HG02798 (cell line): ENCODE results near the gene STRBP.
"Not testable (repeated sequence)": the region's sequence is repeated elsewhere in the genome, so short reads cannot be mapped to it uniquely, and the experiment has no call there.

Experiments
- ATAC-seq: cut with Tn5 transposase; IDR thresholded peaks from one replicate; pipeline ENCODE4 v1.9.1; 2021; ENCODE audit warnings: mild to moderate bottlenecking; ENCODE audit not compliant: unreplicated experiment, poor library complexity

The STRBP gene

GRCh38 chr9:123201083-123201482, 67.3 kb downstream of the STRBP start:
- no peak for ATAC-seq

DNA sequence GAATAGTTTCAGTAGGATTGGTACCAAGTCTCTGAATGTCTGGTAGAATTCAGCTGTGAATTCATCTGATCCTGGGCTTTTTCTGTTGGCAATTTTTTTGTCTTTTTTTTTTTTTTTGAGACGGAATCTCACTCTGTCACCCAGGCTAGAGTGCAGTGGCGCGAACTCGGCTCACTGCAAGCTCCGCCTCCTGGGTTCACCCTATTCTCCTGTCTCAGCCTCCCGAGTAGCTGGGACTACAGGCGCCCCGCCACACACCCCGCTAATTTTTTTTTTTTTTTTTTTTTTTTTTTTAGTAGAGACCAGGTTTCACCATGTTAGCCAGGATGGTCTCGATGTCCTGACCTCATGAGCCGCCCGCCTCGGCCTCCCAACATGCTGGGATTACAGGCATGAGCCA, 67.9 kb downstream of the STRBP start:
- ATAC-seq, result not testable (repeated sequence)

DNA sequence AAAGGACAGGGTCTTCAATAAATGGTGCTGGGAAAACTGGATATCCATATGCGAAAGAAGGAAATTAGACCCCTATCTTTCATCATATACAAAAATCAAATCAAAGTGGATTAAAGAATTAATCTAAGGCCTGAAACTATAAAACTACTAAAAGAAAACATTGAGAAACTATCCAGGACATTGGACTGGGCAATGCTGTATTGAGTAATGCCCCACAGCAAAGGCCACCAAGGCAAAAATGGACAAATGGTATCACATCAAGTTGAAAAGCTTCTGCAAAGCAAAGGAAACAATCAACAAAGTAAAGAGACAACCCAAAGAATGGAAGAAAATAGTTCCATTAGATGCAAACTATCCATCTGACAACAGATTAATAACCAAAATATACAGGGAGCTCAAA, 72.3 kb downstream of the STRBP start:
- ATAC-seq, result no peak

GRCh38 chr9:123194023-123194422, 74.4 kb downstream of the STRBP start:
- no peak for ATAC-seq

GRCh38 chr9:123191680-123192079, 76.7 kb downstream of the STRBP start:
- ATAC-seq, result no peak

GRCh38 chr9:123191260-123191659, 77.1 kb downstream of the STRBP start:
- ATAC-seq, result no peak

- ATAC-seq, result no peak
Observed at GRCh38 chr9:123187131-123187530, 81.3 kb downstream of the STRBP start.

- ATAC-seq, result not testable (repeated sequence)
Observed at GRCh38 chr9:123186029-123186428, 82.4 kb downstream of the STRBP start.

- ATAC-seq, result no peak
Observed at GRCh38 chr9:123176949-123177348, 91.4 kb downstream of the STRBP start.

GRCh38 chr9:123175854-123176629, 92.3 kb downstream of the STRBP start:
- ATAC-seq, result no peak

DNA sequence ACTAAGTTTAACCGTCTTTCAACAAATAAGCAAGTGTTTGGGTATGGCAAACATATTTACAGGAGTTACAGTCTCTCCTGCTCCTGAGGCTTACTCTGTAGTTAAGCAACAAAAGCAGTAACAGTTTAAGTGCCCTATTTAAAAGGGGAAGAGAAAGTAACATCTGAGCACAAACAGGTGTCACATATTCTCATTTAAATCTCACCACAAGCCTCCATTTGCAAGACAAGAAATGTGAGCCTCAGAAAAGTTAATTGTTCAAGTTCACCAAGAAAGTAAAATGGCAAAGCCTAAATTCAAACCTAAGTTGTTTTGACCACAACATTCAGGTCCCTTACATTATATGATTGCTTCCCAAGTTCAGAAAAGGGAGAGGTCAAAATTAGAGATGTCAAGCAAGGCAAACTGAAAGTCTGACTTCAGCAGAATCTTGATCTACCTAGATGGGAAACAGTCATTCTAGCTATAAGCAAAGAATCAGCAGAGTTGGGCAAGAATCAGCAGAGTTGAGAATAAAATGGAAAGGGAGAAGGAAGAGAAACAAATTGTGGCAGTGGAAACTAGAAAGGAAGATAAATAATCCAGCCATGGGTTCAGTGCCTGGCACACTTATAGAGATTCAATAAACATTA, 93.4 kb downstream of the STRBP start:
- ATAC-seq, result peak; percentile 94

DNA sequence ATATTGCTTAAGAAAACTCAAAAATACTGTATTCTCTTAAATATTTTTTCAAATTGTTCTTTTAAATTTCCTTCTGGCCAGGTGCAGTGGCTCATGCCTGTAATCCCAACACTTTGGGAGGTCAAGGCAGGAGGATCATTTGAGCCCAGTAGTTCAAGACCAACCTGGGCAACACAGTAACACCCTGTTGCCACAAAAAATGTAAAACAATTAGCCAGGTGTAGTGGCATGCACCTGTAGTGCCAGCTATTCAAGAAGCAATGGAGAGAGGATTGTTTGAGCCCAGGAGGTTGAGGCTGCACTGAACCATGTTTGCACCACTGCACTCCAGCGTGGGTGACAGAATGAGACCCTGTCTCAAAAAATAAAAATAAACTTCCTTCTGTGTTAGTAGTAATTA, 94.3 kb downstream of the STRBP start:
- no peak for ATAC-seq

DNA sequence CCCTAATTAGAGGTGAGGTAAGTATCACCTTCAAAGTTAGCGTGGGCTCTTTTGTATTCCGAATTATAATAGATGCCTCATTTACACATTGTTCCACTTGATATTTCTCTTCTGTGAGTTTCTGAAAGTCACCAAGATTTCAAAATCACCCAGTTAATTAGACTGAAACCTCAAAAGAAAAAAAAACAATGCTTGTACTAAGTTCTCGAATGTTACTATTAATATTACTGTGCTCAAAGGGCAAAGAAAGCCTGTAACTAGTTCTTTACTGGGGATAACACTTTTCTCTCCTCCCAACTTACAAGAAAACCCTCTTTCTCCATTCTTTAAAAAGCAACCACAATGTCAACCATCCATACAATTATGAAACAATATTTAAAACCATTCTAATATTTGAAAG, 98.5 kb downstream of the STRBP start:
- no peak for ATAC-seq

DNA sequence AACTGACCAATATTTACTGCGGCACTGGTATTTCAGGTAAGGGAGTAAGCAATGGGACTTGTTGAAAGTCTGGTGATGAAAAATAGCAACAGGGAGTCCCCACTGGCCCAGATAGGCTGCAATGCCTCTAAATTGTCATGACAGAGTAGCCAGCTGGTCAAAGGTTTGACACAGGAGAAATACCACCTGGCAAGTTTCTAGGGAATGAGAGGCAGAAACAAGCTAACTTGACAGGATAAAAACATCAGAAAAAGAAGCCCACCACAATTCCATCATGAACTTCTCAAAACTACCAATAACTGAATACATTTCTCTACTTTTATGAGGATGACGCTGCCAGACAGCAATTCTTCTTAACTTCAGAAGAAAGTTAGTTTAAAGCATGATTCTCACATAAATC, 99.8 kb downstream of the STRBP start:
- ATAC-seq, result no peak

DNA sequence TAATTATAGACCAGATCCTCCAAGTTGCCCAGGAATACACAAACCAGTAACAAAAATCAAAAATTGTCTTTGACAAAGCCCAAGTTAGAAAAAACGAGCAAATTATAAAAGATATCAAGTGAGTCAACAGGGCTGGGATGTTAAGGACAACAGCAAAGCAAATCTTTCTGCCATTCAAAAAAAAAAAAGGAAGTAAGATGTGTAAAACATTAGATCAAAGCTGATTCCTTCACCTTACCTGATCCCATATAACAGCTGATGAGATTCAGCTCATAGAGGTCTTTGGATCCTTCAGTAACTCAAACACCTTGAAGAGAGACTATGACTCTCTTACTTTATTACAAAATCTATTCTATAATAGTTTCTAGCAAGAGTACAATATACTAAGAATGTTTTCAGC, 100.9 kb downstream of the STRBP start:
- no peak for ATAC-seq

- no peak for ATAC-seq
Observed at GRCh38 chr9:123165813-123166212, 102.6 kb downstream of the STRBP start.

- no peak for ATAC-seq
Observed at GRCh38 chr9:123164285-123164684, 104.1 kb downstream of the STRBP start.

DNA sequence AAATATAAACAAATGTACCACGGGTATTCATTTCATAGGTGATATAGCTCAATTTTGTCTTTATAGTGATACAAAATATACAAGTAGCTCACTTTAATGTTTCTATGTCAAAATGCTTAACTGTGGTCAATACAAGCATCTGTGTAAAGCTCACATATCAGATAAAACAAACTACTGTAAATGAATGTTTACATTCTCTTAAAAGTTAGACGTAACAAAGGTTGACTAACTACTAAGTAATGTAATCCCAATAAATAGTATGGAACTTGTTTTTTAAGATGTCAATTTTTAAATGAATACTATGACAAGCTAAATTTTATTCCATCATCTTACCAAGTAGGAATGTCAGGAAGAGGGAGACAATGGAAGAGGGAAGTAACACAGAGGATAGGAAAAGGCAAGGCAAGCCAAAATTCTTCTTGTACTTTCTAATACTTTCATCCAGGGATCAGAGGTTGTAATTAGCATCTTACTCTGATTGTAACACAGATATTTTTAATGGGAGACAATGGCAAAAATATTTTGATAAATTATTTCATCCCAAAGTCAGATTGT, 105.5 kb downstream of the STRBP start:
- no peak for ATAC-seq

- no peak for ATAC-seq
Observed at GRCh38 chr9:123162360-123162759, 106.0 kb downstream of the STRBP start.

GRCh38 chr9:123157221-123157620, 111.2 kb downstream of the STRBP start:
- no peak for ATAC-seq

- no peak for ATAC-seq
Observed at GRCh38 chr9:123150708-123151503, 117.5 kb downstream of the STRBP start.
